Inferior parietal cortex (tissue), 1 donor: ENCODE data around the gene EDIL3.

ENCODE experiments used
- DNase-seq: peaks from one replicate; pipeline ENCODE4 v3.0.0-alpha.2; 2016; ENCODE audit errors: extremely low spot score

EDIL3 gene

GRCh38 chr5:83913593-83913992, 471.1 kb downstream of the EDIL3 start:
- no peak for DNase-seq

GRCh38 chr5:83911367-83911919, 473.2 kb downstream of the EDIL3 start:
- DNase-seq: no peak

- no peak for DNase-seq
These were observed 484.4 kb downstream of the EDIL3 start for GRCh38 chr5:83900306-83900705.

DNA sequence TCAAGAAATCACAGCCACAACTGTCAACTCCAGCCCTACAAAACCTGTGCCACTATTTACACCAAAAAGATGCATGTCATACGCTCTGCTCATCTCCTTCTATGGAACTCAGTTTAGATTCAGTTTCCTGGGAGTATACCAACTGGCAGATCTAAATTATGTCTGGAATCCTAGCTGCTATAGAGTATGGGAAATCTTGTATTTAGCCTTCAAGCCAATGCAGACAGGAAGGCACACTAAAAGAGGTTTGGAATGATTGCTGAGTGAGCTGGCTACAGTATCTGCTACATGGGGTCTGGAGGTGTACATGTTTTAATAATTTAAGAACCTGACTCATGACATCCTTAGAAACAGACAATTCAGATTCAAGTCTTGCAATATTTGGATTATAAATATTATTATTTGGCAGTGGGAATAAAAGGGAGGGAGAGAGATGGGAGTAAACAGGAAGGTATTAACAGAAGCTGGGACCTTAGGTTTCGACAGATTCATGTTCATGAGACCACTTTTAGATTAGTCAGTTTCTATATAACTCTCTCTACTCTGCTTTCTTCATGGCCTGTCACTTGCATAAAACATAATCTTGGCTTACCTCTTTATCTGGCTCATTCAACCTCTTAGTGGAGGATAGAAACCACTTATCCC, 485.2 kb downstream of the EDIL3 start:
- no peak for DNase-seq

- DNase-seq: no peak
These were observed 488.8 kb downstream of the EDIL3 start for GRCh38 chr5:83895860-83896259.

- DNase-seq: no peak
These were observed 493.4 kb downstream of the EDIL3 start for GRCh38 chr5:83891261-83891660.
